HG03196 (cell line): Measurements from ENCODE around the gene CRYGA.
"Not testable (repeated sequence)": the region's sequence is repeated elsewhere in the genome, so short reads cannot be mapped to it uniquely, and the experiment has no call there.

ENCODE experiments used
- ATAC-seq: cut with Tn5 transposase; IDR thresholded peaks from one replicate; pipeline ENCODE4 v1.9.1; 2021; ENCODE audit not compliant: unreplicated experiment

The CRYGA gene

GRCh38 chr2:208164951-208165755 lies 1.8 kb upstream of the CRYGA start:
- ATAC-seq = no peak

- ATAC-seq = no peak
Observed at GRCh38 chr2:208156439-208156838, 7.0 kb downstream of the CRYGA start.

GRCh38 chr2:208153156-208153555 lies 10.2 kb downstream of the CRYGA start:
- no peak for ATAC-seq

GRCh38 chr2:208150956-208151355 lies 12.4 kb downstream of the CRYGA start:
- ATAC-seq = no peak

- no peak for ATAC-seq
Observed at GRCh38 chr2:208150094-208150493, 13.3 kb downstream of the CRYGA start.

GRCh38 chr2:208148803-208149202 lies 14.6 kb downstream of the CRYGA start:
- ATAC-seq = no peak

GRCh38 chr2:208147759-208148158 lies 15.6 kb downstream of the CRYGA start:
- no peak for ATAC-seq

- no peak for ATAC-seq
Observed at GRCh38 chr2:208147008-208147407, 16.4 kb downstream of the CRYGA start.

GRCh38 chr2:208146006-208146405 lies 17.4 kb downstream of the CRYGA start, which contains the start of gene CRYGB:
Gene CRYGB, minus strand, starts transcription at chr2:208146158. Its CDS starts 38 bp downstream, at chr2:208146120.
- ATAC-seq = no peak

GRCh38 chr2:208142925-208143799 lies 20.2 kb downstream of the CRYGA start:
- no peak for ATAC-seq

GRCh38 chr2:208142240-208142924 lies 21.0 kb downstream of the CRYGA start:
- ATAC-seq = no peak

GRCh38 chr2:208139447-208139846 lies 23.9 kb downstream of the CRYGA start:
- ATAC-seq = no peak

GRCh38 chr2:208138334-208138733 lies 25.1 kb downstream of the CRYGA start:
- not testable (repeated sequence) for ATAC-seq

GRCh38 chr2:208136716-208137094 lies 26.7 kb downstream of the CRYGA start:
- ATAC-seq = no peak

GRCh38 chr2:208135794-208136715 lies 27.3 kb downstream of the CRYGA start:
- no peak for ATAC-seq

GRCh38 chr2:208134928-208135586 lies 28.3 kb downstream of the CRYGA start:
- ATAC-seq = no peak

GRCh38 chr2:208130712-208131110 lies 32.7 kb downstream of the CRYGA start:
- no peak for ATAC-seq

- ATAC-seq = no peak
Observed at GRCh38 chr2:208129744-208130711, 33.4 kb downstream of the CRYGA start, which contains the start of gene CRYGC. Gene CRYGC, minus strand, starts transcription at chr2:208129828. Its CDS starts 36 bp downstream, at chr2:208129792.
